Measurements from ENCODE around the gene ACO2.
"Not testable (repeated sequence)": the region's sequence is repeated elsewhere in the genome, so short reads cannot be mapped to it uniquely, and the experiment has no call there.

Gene ACO2

GRCh38 chr22:41468381-41469217, at the start of gene ACO2, which contains the start of gene PHF5A:
TSS of gene ACO2 (plus strand) at chr22:41469117. CDS start at chr22:41469147, 30 bp downstream.
TSS of gene PHF5A (minus strand) at chr22:41468692. CDS start at chr22:41468653, 39 bp downstream.
- peak; percentile 99 for DNase-seq (ENCODE audit: low spot score)

- DNase-seq (ENCODE audit: low spot score), result no peak
Measured at GRCh38 chr22:41425660-41426365, 43.1 kb upstream of the ACO2 start.

GRCh38 chr22:41429232-41429950, 39.5 kb upstream of the ACO2 start:
- DNase-seq (ENCODE audit: low spot score), result peak; percentile 52

- DNase-seq (ENCODE audit: low spot score), result no peak
Measured at GRCh38 chr22:41429951-41430332, 39.0 kb upstream of the ACO2 start.

- DNase-seq (ENCODE audit: low spot score), result no peak
Measured at GRCh38 chr22:41431656-41432055, 37.3 kb upstream of the ACO2 start.

- not testable (repeated sequence) for DNase-seq (ENCODE audit: low spot score)
Measured at GRCh38 chr22:41433480-41433879, 35.4 kb upstream of the ACO2 start.

- not testable (repeated sequence) for DNase-seq (ENCODE audit: low spot score)
Measured at GRCh38 chr22:41434361-41435003, 34.4 kb upstream of the ACO2 start.

GRCh38 chr22:41435560-41435959, 33.4 kb upstream of the ACO2 start:
- DNase-seq (ENCODE audit: low spot score), result no peak

- no peak for DNase-seq (ENCODE audit: low spot score)
Measured at GRCh38 chr22:41436322-41437113, 32.4 kb upstream of the ACO2 start.

GRCh38 chr22:41437198-41437597, 31.7 kb upstream of the ACO2 start:
- DNase-seq (ENCODE audit: low spot score), result no peak

- DNase-seq (ENCODE audit: low spot score), result not testable (repeated sequence)
Measured at GRCh38 chr22:41440511-41440910, 28.4 kb upstream of the ACO2 start.

GRCh38 chr22:41442240-41442792, 26.6 kb upstream of the ACO2 start:
- DNase-seq (ENCODE audit: low spot score), result peak; percentile 69

GRCh38 chr22:41444360-41445128, 24.4 kb upstream of the ACO2 start:
- DNase-seq (ENCODE audit: low spot score), result peak; percentile 94

GRCh38 chr22:41445129-41446056, 23.5 kb upstream of the ACO2 start:
- no peak for DNase-seq (ENCODE audit: low spot score)

GRCh38 chr22:41446057-41446501, 22.8 kb upstream of the ACO2 start:
- DNase-seq (ENCODE audit: low spot score), result no peak

- peak; percentile 96 for DNase-seq (ENCODE audit: low spot score)
Measured at GRCh38 chr22:41446639-41447434, 22.1 kb upstream of the ACO2 start, which contains the start of gene TOB2. TSS of gene TOB2 (minus strand) at chr22:41446801. CDS start at chr22:41437345, 9,456 bp downstream.

- DNase-seq (ENCODE audit: low spot score), result peak; percentile 68
Measured at GRCh38 chr22:41447435-41448188, 21.3 kb upstream of the ACO2 start.

All from pons (tissue), 1 donor.